ENCODE measurements around the gene ARHGAP6.

DNA sequence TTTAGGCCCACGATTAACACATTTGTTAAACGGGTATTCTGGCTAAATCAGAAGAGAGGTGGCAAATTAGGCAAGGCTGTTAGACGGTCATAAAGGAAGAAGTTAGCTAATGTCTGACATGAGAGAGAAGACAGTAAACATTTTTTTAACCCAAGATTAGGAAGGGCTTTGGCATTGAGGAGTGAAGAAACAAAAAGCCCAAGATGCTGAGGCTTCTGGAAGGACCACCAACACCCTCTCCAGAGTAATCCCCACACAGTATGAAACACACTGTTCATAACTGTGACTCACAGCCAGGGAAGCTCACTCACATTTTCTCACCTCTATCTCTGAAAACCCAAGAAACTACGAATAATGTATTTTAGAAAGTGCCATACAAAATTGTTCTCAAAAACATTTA lies 244.9 kb downstream of the ARHGAP6 start:
- TF ChIP-seq, protein P1, sequence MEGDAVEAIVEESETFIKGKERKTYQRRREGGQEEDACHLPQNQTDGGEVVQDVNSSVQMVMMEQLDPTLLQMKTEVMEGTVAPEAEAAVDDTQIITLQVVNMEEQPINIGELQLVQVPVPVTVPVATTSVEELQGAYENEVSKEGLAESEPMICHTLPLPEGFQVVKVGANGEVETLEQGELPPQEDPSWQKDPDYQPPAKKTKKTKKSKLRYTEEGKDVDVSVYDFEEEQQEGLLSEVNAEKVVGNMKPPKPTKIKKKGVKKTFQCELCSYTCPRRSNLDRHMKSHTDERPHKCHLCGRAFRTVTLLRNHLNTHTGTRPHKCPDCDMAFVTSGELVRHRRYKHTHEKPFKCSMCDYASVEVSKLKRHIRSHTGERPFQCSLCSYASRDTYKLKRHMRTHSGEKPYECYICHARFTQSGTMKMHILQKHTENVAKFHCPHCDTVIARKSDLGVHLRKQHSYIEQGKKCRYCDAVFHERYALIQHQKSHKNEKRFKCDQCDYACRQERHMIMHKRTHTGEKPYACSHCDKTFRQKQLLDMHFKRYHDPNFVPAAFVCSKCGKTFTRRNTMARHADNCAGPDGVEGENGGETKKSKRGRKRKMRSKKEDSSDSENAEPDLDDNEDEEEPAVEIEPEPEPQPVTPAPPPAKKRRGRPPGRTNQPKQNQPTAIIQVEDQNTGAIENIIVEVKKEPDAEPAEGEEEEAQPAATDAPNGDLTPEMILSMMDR (IDR thresholded peaks at IDR 0.05): no peak
- TF ChIP-seq POLR2A (IDR thresholded peaks at IDR 0.05): no peak
